GM12873 (cell line): ENCODE data around the gene USP2.

ENCODE experiments used
- TF ChIP-seq, protein P1 (sequence below): IDR thresholded peaks from 2 replicates; pipeline ENCODE4 v1.5.1; 2012; ENCODE audit warnings: low read depth, mild to moderate bottlenecking, moderate library complexity, low read length, control low read depth; ENCODE audit not compliant: insufficient read depth; ENCODE audit errors: missing control alignments

The USP2 gene

GRCh38 chr11:119380160-119380826 is 1.2 kb downstream of the USP2 start:
- TF ChIP-seq, protein P1, sequence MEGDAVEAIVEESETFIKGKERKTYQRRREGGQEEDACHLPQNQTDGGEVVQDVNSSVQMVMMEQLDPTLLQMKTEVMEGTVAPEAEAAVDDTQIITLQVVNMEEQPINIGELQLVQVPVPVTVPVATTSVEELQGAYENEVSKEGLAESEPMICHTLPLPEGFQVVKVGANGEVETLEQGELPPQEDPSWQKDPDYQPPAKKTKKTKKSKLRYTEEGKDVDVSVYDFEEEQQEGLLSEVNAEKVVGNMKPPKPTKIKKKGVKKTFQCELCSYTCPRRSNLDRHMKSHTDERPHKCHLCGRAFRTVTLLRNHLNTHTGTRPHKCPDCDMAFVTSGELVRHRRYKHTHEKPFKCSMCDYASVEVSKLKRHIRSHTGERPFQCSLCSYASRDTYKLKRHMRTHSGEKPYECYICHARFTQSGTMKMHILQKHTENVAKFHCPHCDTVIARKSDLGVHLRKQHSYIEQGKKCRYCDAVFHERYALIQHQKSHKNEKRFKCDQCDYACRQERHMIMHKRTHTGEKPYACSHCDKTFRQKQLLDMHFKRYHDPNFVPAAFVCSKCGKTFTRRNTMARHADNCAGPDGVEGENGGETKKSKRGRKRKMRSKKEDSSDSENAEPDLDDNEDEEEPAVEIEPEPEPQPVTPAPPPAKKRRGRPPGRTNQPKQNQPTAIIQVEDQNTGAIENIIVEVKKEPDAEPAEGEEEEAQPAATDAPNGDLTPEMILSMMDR = no peak

- TF ChIP-seq, protein P1 = no peak
These were observed 2.5 kb downstream of the USP2 start for GRCh38 chr11:119378851-119379465.

DNA sequence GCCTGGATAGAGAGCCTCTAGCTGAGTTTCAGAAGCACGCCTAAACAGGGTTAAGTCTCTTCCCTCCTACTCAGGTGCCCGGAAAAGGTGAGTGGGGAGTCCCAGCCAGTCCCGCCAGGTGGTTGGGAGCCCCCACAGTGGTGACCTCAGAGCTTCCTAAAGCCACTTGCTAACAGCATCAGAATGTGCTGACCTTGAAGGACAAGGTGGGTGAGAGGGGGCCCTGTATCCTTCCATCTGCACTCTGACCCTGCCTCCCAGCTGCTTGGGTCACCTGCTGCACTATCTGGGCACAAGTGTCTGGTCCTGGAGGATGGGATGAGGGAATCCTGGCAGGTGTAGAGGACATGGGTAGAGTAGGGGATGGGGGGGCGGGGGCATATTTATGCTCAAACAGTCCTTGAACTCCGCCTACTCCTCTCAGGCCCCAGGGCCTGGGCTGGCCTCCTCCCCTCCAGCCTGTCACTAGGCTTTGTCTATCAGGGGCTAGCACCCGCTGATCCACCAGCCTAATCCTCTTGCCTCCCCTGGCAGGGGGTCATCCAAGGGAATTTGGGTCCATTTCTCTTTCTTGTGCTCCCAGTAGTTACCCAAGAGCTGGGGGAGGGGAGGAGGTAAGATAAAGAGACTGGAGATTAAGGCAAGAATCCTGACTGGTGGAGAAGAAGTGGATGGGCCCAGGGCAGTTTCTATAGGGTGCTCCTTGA is 3.4 kb downstream of the USP2 start:
- TF ChIP-seq, protein P1 = no peak

DNA sequence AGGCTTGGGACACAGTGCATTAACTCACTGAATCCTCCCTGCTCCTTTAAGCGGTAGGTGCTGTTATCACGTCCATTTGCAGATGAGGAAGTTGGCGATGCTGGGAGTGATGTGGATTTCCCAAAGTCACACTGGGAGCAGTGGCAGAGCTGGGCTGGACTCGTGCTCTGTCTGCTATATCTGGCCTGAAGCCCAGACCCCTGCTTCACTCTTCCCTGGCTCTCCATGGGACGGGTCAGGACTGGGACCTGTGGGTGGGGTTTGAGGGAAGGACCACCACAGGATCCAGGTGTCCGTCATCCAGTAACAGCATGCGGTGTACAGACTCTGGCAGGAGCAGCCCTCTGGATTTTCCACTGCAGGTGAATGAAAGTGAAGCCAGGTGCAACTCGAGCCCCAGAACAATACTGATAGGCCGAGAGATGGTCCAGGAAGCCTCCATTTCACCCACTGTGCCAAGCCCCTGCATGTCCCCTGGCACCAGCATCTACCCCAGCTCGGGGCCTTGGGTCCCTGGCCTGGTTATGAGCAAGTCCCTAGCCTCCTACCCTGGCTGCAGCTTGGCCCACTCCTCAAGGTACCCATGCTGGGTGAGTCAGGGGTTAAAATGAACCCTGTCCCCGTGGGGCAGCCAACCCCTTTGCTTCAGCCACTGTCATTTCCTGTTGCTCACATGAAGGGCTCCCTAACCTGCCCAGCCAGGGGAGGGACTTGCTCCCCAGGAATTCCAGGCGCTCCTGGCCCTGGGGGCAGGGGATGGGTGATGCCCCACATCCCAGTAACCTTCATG is 4.2 kb downstream of the USP2 start:
- TF ChIP-seq, protein P1 = no peak

DNA sequence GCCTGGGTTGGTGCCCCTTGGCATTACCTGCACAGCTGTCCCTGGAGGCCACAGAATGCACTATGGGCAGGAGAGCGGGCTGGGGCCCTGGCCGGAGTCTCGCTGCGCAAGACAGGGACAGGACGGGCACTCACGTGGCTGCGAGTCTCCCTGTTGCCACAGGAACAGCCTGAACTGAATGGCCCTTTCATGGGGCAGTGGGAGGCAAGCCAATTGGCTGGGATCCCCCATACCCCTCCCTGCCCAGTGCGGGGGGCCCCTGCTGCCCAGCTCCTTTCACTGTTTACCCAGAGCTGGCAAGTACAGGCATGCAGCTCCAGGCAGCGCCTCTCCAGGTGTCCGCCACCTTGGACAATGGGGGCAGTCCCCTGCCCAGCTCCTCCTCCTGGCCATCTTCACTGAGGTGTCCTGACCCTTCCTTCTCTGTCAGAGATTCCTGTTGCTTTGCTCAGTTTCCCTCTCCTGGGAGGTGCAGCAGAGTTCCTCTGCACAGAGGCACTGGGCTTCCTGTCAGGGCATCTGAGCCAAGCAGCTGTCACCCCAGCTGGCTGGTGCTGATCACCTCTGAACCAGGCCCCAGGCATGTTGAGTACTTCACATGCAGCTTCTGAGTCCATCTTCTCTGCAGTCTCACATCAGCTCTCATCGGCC is 5.2 kb downstream of the USP2 start:
- TF ChIP-seq, protein P1 = no peak

GRCh38 chr11:119375337-119376196 is 5.9 kb downstream of the USP2 start:
- TF ChIP-seq, protein P1 = no peak
